Brain microvascular endothelial cell (primary cell): ENCODE data around the gene TMEM255B.

ENCODE experiments used
- DNase-seq: peaks from one replicate; pipeline ENCODE4 v3.0.0-alpha.2; 2020
- H3K27ac ChIP-seq: fragments of 250-450 bp; sonication (Bioruptor Pico); 2 replicates; pipeline ENCODE4 v1.5.1; 2020; ENCODE audit warnings: mild to moderate bottlenecking, moderate library complexity
- H3K27me3 ChIP-seq: fragments of 250-450 bp; sonication (Bioruptor Pico); replicated peaks from 2 replicates; pipeline ENCODE4 v1.5.1; 2020; ENCODE audit warnings: mild to moderate bottlenecking
- H3K36me3 ChIP-seq: fragments of 250-450 bp; sonication (Bioruptor Pico); replicated peaks from 2 replicates; pipeline ENCODE4 v1.5.1; 2020; ENCODE audit warnings: mild to moderate bottlenecking
- H3K4me3 ChIP-seq: 2 replicates; pipeline ENCODE4 v1.5.1; 2011; ENCODE audit warnings: low read depth, mild to moderate bottlenecking, control low read depth, low read length, moderate library complexity
- CTCF ChIP-seq: IDR thresholded peaks from 2 replicates; pipeline ENCODE4 v1.5.1; 2011; ENCODE audit warnings: low read depth, mild to moderate bottlenecking, moderate library complexity, low read length, control low read depth, inconsistent platforms; ENCODE audit errors: missing control alignments
- in situ Hi-C: cut with HindIII; loops from 2 replicates; pipeline ENCODE4 v1.10.0; 2017; ENCODE audit warnings: low sequenced_read_pairs, low pct_ligation_motif_present

TMEM255B gene

GRCh38 chr13:113859311-113860050 is 100.5 kb downstream of the TMEM255B start:
- no peak for DNase-seq
- no peak for TF ChIP-seq CTCF
- Histone ChIP-seq H3K27me3 (no peaks in the 10 kb centered on the region), H3K27ac (no peak overlapping the region), H3K36me3 (no peaks in the 10 kb centered on the region), H3K4me3 (no peak overlapping the region)
- in situ Hi-C loops: no loop called here

GRCh38 chr13:113860051-113860664 is 101.1 kb downstream of the TMEM255B start:
- no peak for TF ChIP-seq CTCF
- H3K27me3 ChIP-seq: peaks cover 5% of the 10 kb centered on the region
- H3K4me3 ChIP-seq: no peak overlapping the region
- no peak for DNase-seq
- H3K36me3 ChIP-seq: no peaks in the 10 kb centered on the region
- H3K27ac ChIP-seq: no peak overlapping the region
- in situ Hi-C loops: no loop called here

- Histone ChIP-seq H3K27me3 (peaks cover 7% of the 10 kb centered on the region), H3K27ac (no peak overlapping the region), H3K36me3 (no peaks in the 10 kb centered on the region), H3K4me3 (no peak overlapping the region)
- no peak for TF ChIP-seq CTCF
- DNase-seq: no peak
- in situ Hi-C loops: no loop called here
Measured at GRCh38 chr13:113860665-113861432, 101.8 kb downstream of the TMEM255B start.

GRCh38 chr13:113861433-113862030 is 102.5 kb downstream of the TMEM255B start:
- in situ Hi-C loops: no loop called here
- Histone ChIP-seq H3K27me3 (peaks cover 7% of the 10 kb centered on the region), H3K4me3 (no peak overlapping the region), H3K27ac (no peak overlapping the region), H3K36me3 (no peaks in the 10 kb centered on the region)
- no peak for TF ChIP-seq CTCF
- no peak for DNase-seq

- Histone ChIP-seq H3K36me3 (no peaks in the 10 kb centered on the region), H3K27me3 (peaks cover 9% of the 10 kb centered on the region), H3K4me3 (peak overlapping the region; percentile 66), H3K27ac (no peak overlapping the region)
- DNase-seq: no peak
- in situ Hi-C loops: no loop called here
- no peak for TF ChIP-seq CTCF
Measured at GRCh38 chr13:113862191-113862930, 103.3 kb downstream of the TMEM255B start.
